RWPE2 (cell line): ENCODE results near the gene RUVBL2.

Experiments
- ATAC-seq: fragments of 200-7000 bp; cut with Tn5 transposase; 3 replicates; pipeline ENCODE4 v1.9.1; 2021; ENCODE audit warnings: low read depth
- DNase-seq: peaks from one replicate; pipeline ENCODE4 v3.0.0-alpha.2; 2020; ENCODE audit warnings: low spot score
- H3K27ac ChIP-seq: fragments of 450-650 bp; 2 replicates; pipeline ENCODE4 v1.5.1; 2017; ENCODE audit warnings: mild to moderate bottlenecking; ENCODE audit not compliant: poor library complexity, severe bottlenecking
- H3K27me3 ChIP-seq: fragments of 250-450 bp; sonication (Bioruptor Pico); 2 replicates; pipeline ENCODE4 v1.5.1; 2021; ENCODE audit warnings: mild to moderate bottlenecking, moderate library complexity; ENCODE audit not compliant: insufficient read depth, poor library complexity, severe bottlenecking
- H3K36me3 ChIP-seq: fragments of 250-450 bp; sonication (Bioruptor Pico); 2 replicates; pipeline ENCODE4 v1.5.1; 2020; ENCODE audit warnings: low read depth, mild to moderate bottlenecking, moderate library complexity
- H3K4me1 ChIP-seq: fragments of 250-450 bp; sonication (Bioruptor Pico); 2 replicates; pipeline ENCODE4 v1.5.1; 2021; ENCODE audit warnings: mild to moderate bottlenecking, moderate library complexity; ENCODE audit not compliant: insufficient read depth, poor library complexity, severe bottlenecking
- H3K4me3 ChIP-seq: fragments of 250-450 bp; sonication (Bioruptor Pico); 2 replicates; pipeline ENCODE4 v1.5.1; 2021; ENCODE audit warnings: mild to moderate bottlenecking, moderate library complexity; ENCODE audit not compliant: severe bottlenecking
- H3K9me3 ChIP-seq: fragments of 250-450 bp; sonication (Bioruptor Pico); 2 replicates; pipeline ENCODE4 v1.5.1; 2021; ENCODE audit warnings: mild to moderate bottlenecking, moderate library complexity; ENCODE audit not compliant: severe bottlenecking
- TF ChIP-seq, protein P1 (sequence below): fragments of 450-650 bp; IDR thresholded peaks from one replicate; pipeline ENCODE4 v1.5.1; 2017; ENCODE audit warnings: mild to moderate bottlenecking, moderate library complexity; ENCODE audit not compliant: poor library complexity, severe bottlenecking

RUVBL2 gene

GRCh38 chr19:48977061-48977460 lies 16.6 kb upstream of the RUVBL2 start:
- no peak for DNase-seq
- Histone ChIP-seq H3K27me3 (no peaks in the 10 kb centered on the region), H3K36me3 (peaks cover 51% of the 10 kb centered on the region), H3K4me3 (no peak overlapping the region), H3K4me1 (peaks cover 20% of the 10 kb centered on the region), H3K27ac (peak overlapping the region; percentile 30), H3K9me3 (no peaks in the 10 kb centered on the region)
- TF ChIP-seq, protein P1, sequence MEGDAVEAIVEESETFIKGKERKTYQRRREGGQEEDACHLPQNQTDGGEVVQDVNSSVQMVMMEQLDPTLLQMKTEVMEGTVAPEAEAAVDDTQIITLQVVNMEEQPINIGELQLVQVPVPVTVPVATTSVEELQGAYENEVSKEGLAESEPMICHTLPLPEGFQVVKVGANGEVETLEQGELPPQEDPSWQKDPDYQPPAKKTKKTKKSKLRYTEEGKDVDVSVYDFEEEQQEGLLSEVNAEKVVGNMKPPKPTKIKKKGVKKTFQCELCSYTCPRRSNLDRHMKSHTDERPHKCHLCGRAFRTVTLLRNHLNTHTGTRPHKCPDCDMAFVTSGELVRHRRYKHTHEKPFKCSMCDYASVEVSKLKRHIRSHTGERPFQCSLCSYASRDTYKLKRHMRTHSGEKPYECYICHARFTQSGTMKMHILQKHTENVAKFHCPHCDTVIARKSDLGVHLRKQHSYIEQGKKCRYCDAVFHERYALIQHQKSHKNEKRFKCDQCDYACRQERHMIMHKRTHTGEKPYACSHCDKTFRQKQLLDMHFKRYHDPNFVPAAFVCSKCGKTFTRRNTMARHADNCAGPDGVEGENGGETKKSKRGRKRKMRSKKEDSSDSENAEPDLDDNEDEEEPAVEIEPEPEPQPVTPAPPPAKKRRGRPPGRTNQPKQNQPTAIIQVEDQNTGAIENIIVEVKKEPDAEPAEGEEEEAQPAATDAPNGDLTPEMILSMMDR: no peak
- no peak for ATAC-seq

GRCh38 chr19:48982280-48982679 lies 11.4 kb upstream of the RUVBL2 start:
- TF ChIP-seq, protein P1: no peak
- H3K36me3 ChIP-seq: peaks cover 49% of the 10 kb centered on the region

DNA sequence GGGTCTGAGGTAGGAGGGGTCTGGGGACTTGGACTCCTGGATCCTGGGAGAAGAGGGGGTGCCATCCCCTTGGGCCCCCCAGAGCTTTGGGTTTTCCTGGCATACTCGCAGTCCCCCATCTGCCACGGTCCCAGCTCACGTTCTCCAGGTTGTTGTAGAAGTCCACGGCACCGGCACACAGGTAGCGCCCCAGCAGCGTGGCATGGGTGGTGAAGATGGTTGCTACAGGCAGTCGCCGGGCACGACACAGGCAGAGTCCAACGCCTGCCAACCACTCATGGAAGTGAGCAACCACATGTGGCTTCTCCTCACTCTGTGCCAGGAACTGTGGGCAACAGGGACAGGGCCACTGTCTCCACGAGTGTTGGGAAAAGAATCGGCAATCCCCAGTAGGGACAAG lies 8.0 kb upstream of the RUVBL2 start:
- no peak overlapping the region for H3K27ac ChIP-seq
- no peak overlapping the region for H3K4me3 ChIP-seq
- peaks cover 57% of the 10 kb centered on the region for H3K36me3 ChIP-seq
- no peaks in the 10 kb centered on the region for H3K27me3 ChIP-seq
- no peaks in the 10 kb centered on the region for H3K9me3 ChIP-seq
- TF ChIP-seq, protein P1: no peak
- ATAC-seq (no peak), DNase-seq (no peak)
- no peaks in the 10 kb centered on the region for H3K4me1 ChIP-seq

More at GRCh38 chr19:48982280-48982679, 11.4 kb upstream of the RUVBL2 start:
- Histone ChIP-seq H3K27ac (no peak overlapping the region), H3K27me3 (no peaks in the 10 kb centered on the region), H3K4me1 (peaks cover 18% of the 10 kb centered on the region), H3K9me3 (no peaks in the 10 kb centered on the region), H3K4me3 (no peak overlapping the region)
- ATAC-seq (no peak), DNase-seq (no peak)

DNA sequence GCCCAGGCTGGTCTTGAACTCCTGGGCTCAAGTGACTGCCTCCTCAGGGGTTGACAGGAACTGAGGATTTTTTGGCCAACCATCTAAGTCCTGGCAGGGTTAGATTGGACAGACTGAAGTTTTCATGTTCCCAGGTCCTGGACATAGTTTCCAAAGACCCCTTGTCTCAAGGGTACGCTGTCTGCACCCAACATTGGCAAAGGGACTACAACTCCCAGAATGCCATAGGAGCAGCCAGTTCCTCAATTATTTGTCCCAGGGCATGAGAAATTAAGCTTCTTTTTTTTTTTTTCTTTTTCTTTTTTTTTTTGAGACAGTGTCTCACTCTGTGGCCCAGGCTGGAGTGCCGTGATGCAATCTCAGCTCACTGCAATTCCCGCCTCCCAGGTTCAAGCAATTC lies 7.5 kb upstream of the RUVBL2 start:
- H3K4me1 ChIP-seq: no peaks in the 10 kb centered on the region
- no peaks in the 10 kb centered on the region for H3K27me3 ChIP-seq
- H3K36me3 ChIP-seq: peaks cover 60% of the 10 kb centered on the region
- H3K9me3 ChIP-seq: no peaks in the 10 kb centered on the region
- no peak overlapping the region for H3K4me3 ChIP-seq
- TF ChIP-seq, protein P1: no peak
- DNase-seq: no peak
- no peak for ATAC-seq
- no peak overlapping the region for H3K27ac ChIP-seq

- Histone ChIP-seq H3K36me3 (peaks cover 60% of the 10 kb centered on the region), H3K4me1 (no peaks in the 10 kb centered on the region), H3K27ac (no peak overlapping the region), H3K27me3 (no peaks in the 10 kb centered on the region), H3K4me3 (no peak overlapping the region), H3K9me3 (no peaks in the 10 kb centered on the region)
- DNase-seq (no peak), ATAC-seq (no peak)
- TF ChIP-seq, protein P1: no peak
Measured at GRCh38 chr19:48987323-48987722, 6.4 kb upstream of the RUVBL2 start.
